Measurements from ENCODE around the gene RGL3.
"Not testable (repeated sequence)": the region's sequence is repeated elsewhere in the genome, so short reads cannot be mapped to it uniquely, and the experiment has no call there.

RGL3 gene

GRCh38 chr19:11416346-11417052 is 2.6 kb downstream of the RGL3 start:
- DNase-seq: no peak

- DNase-seq: no peak
Observed at GRCh38 chr19:11414544-11414943, 4.6 kb downstream of the RGL3 start.

- no peak for DNase-seq
Observed at GRCh38 chr19:11410682-11411081, 8.4 kb downstream of the RGL3 start.

- no peak for DNase-seq
Observed at GRCh38 chr19:11408591-11408990, 10.5 kb downstream of the RGL3 start.

GRCh38 chr19:11406703-11407236 is 12.3 kb downstream of the RGL3 start:
- DNase-seq: not testable (repeated sequence)

- peak; percentile 58 for DNase-seq
Observed at GRCh38 chr19:11405846-11406643, 13.1 kb downstream of the RGL3 start.

GRCh38 chr19:11404588-11405222 is 14.4 kb downstream of the RGL3 start:
- DNase-seq: no peak

- no peak for DNase-seq
Observed at GRCh38 chr19:11401808-11402543, 17.1 kb downstream of the RGL3 start.

- DNase-seq: no peak
Observed at GRCh38 chr19:11400798-11401197, 18.3 kb downstream of the RGL3 start.

GRCh38 chr19:11399667-11400066 is 19.4 kb downstream of the RGL3 start:
- no peak for DNase-seq

GRCh38 chr19:11397089-11397610 is 22.0 kb downstream of the RGL3 start:
- no peak for DNase-seq

- DNase-seq: no peak
Observed at GRCh38 chr19:11390933-11391680, 28.0 kb downstream of the RGL3 start.

- no peak for DNase-seq
Observed at GRCh38 chr19:11390359-11390758, 28.8 kb downstream of the RGL3 start.

- no peak for DNase-seq
Observed at GRCh38 chr19:11387162-11388034, 31.7 kb downstream of the RGL3 start.

- DNase-seq: no peak
Observed at GRCh38 chr19:11384778-11385129, 34.4 kb downstream of the RGL3 start.

- DNase-seq: no peak
Observed at GRCh38 chr19:11383706-11384048, 35.4 kb downstream of the RGL3 start.

- DNase-seq: peak; percentile 45
Observed at GRCh38 chr19:11382898-11383705, 36.0 kb downstream of the RGL3 start.

- DNase-seq: peak; percentile 96
Observed at GRCh38 chr19:11380653-11381537, 38.2 kb downstream of the RGL3 start.

- no peak for DNase-seq
Observed at GRCh38 chr19:11379857-11380350, 39.2 kb downstream of the RGL3 start.

Data from activated naive CD4-positive, alpha-beta T cell treated with anti-CD3 and anti-CD28 coated beads, Interleukin-2, amount 50 U/mL, for 16 hours (primary cell).